Esophagus squamous epithelium (tissue), 5 donors: ENCODE measurements around the gene ERCC5. TPM values are rescaled to one million over a fixed set of nuclear protein-coding genes. Genes with fewer than 3 reads are reported as not detected.

Experiments
- DNase-seq: peaks from one replicate; lab custom pipeline; 2025; lab: John Stamatoyannopoulos, UW
- H3K27ac ChIP-seq, 4 donors: fragments of 200-600 bp; sonication (generic); one replicate each; pipeline ENCODE4 v1.5.1; 2016 to 2019; ENCODE audit warnings: mild to moderate bottlenecking in 1 of 4
- H3K27me3 ChIP-seq, 4 donors: fragments of 200-600 bp; sonication (generic); 1 replicate in 3 of 4; 2 replicates in 1 of 4; pipeline versions ENCODE4 v1.5.1 to v1.6.0; 2017 to 2021; ENCODE audit warnings: antibody characterized with exemption in 1 of 4
- H3K36me3 ChIP-seq, 3 donors: fragments of 200-600 bp; sonication (generic); one replicate each; pipeline ENCODE4 v1.5.1; 2016 to 2019
- H3K4me1 ChIP-seq, 3 donors: fragments of 200-600 bp; sonication (generic); one replicate each; pipeline ENCODE4 v1.5.1; 2017 to 2019
- H3K4me3 ChIP-seq, 4 donors: fragments of 200-600 bp; sonication (generic); 1 replicate in 3 of 4; 2 replicates in 1 of 4; pipeline ENCODE4 v1.5.1; 2016 to 2019; ENCODE audit warnings: mild to moderate bottlenecking in 2 of 4, moderate library complexity in 1 of 4
- H3K9me3 ChIP-seq, 3 donors: fragments of 200-600 bp; sonication (generic); one replicate each; pipeline ENCODE4 v1.5.1; 2016 to 2019
- POLR2A ChIP-seq, 4 donors: fragments of 450-650 bp; IDR thresholded peaks; one replicate each; pipeline ENCODE4 v1.6.1; 2017; ENCODE audit warnings: antibody characterized with exemption in 4 of 4, mild to moderate bottlenecking in 4 of 4, moderate library complexity in 3 of 4
- WGBS, 2 donors: methylation state at CpG; one replicate each; pipeline ENCODE4 v1.1.5; 2018; 5-methylcytosine and 5-hydroxymethylcytosine counted together
- intact Hi-C: fragments of 100-400 bp; cut with DNase I; formaldehyde crosslinking; loops from one replicate; pipeline ENCODE4 v1.15.0; 2022
- total RNA-seq, 4 donors: library from RNA; depleted of rRNA; stranded (reverse); fragments of >200 nt; gene quantifications; one replicate each; pipeline ENCODE4 v1.1.0, GENCODE V29; 2016
- TF ChIP-seq, protein P1 (sequence below), 6 experiments: fragments of 450-650 bp in 4 of 6; fragments of 200-600 bp in 2 of 6; sonication (generic) in 2 of 6; IDR thresholded peaks; one replicate each; pipeline ENCODE4 v1.5.1; 2016 to 2019; ENCODE audit warnings: antibody characterized with exemption in 6 of 6, mild to moderate bottlenecking in 4 of 6, moderate library complexity in 4 of 6
- donor health status: DM: yes; HTN: yes; CAD: no.

The ERCC5 gene
- total RNA-seq, 4 donors from 2014 or later, result 34.9 to 70.1 (median 48.3) TPM

DNA sequence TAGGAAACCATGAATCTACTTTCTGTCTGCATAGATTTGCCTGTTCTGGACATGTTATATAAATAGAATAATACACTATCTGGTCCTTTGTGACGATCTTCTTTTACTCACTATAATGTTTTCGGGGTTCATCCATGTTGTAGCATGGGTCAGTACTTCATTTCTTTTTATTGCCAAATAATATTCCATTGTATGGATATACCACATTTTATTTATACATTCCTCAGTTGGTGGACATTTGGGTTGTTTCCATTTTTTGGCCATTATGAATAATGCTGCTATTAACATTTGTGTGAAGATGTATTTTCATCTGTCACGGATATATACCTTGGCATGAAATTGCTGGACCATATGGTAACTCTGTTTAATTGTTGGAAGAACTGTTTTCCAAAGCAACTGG lies 40.2 kb upstream of the ERCC5 start:
- H3K4me3 ChIP-seq, result no peak overlapping the region
- intact Hi-C loops, result no loop called here
- 97% methylated on average over 3 of the region's 3 CpGs for WGBS, 2 donors
- DNase-seq, result no peak
- TF ChIP-seq POLR2A (IDR thresholded peaks at IDR 0.05), result no peak
- TF ChIP-seq, protein P1, sequence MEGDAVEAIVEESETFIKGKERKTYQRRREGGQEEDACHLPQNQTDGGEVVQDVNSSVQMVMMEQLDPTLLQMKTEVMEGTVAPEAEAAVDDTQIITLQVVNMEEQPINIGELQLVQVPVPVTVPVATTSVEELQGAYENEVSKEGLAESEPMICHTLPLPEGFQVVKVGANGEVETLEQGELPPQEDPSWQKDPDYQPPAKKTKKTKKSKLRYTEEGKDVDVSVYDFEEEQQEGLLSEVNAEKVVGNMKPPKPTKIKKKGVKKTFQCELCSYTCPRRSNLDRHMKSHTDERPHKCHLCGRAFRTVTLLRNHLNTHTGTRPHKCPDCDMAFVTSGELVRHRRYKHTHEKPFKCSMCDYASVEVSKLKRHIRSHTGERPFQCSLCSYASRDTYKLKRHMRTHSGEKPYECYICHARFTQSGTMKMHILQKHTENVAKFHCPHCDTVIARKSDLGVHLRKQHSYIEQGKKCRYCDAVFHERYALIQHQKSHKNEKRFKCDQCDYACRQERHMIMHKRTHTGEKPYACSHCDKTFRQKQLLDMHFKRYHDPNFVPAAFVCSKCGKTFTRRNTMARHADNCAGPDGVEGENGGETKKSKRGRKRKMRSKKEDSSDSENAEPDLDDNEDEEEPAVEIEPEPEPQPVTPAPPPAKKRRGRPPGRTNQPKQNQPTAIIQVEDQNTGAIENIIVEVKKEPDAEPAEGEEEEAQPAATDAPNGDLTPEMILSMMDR (IDR thresholded peaks at IDR 0.05), result no peak
- H3K36me3 ChIP-seq, result peaks cover 0 to 21% (median 0%) of the 10 kb centered on the region in 3 donors
- no peaks in the 10 kb centered on the region for H3K27me3 ChIP-seq
- H3K27ac ChIP-seq, result no peak overlapping the region
- peaks cover 5 to 15% (median 8%) of the 10 kb centered on the region in 3 donors for H3K4me1 ChIP-seq
- peaks cover 0 to under 1% (median 0%) of the 10 kb centered on the region in 3 donors for H3K9me3 ChIP-seq

- no peak for DNase-seq
- no peak overlapping the region for H3K4me3 ChIP-seq
- 95 to 99% methylated on average over 3 of the region's 3 CpGs for WGBS, 2 donors
- TF ChIP-seq, protein P1 (IDR thresholded peaks at IDR 0.05), result no peak
- TF ChIP-seq POLR2A (IDR thresholded peaks at IDR 0.05), result no peak
- H3K27me3 ChIP-seq, result no peaks in the 10 kb centered on the region
- H3K4me1 ChIP-seq, result no peaks in the 10 kb centered on the region
- intact Hi-C loops, result no loop called here
- H3K27ac ChIP-seq, result no peak overlapping the region
- H3K9me3 ChIP-seq, result peaks cover 0 to 7% (median 0%) of the 10 kb centered on the region in 3 donors
- H3K36me3 ChIP-seq, result peaks cover 0 to 35% (median 0%) of the 10 kb centered on the region in 3 donors
These were observed 38.1 kb upstream of the ERCC5 start for GRCh38 chr13:102807699-102808098.

DNA sequence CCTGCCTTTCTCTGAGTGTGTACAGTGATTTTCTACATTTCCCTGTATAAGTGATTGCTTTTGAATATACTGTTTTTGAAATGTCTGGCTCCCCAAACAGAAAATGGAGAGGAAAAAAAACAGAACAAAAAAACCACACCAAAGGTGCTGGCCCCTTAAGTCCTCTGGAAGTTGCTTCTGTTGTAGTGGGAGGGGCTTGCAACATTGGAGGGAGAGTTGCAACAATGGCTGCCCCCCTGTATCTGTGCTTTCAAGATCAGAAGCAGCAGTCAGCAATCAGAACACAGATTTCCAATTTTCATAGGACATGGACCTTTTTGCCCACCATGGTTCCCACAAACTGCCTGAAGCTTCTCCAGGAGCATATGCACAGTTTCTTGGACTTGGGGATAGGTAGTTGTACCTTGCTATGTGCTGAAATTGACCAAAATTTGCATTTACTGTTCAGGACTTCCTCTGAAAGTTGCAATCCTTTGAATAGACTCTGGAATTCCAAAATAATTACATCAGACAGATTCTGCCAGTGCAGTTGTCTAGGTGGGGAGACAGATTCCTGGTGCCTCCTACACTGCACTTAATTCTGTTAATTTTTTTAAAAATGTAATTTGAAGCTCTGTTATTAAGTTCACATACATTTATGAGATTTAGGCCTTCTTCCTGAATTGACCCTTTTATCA lies 33.1 kb upstream of the ERCC5 start:
- peaks cover 0 to 48% (median 0%) of the 10 kb centered on the region in 3 donors for H3K36me3 ChIP-seq
- intact Hi-C loops, result no loop called here
- TF ChIP-seq POLR2A (IDR thresholded peaks at IDR 0.05), result no peak
- TF ChIP-seq, protein P1 (IDR thresholded peaks at IDR 0.05), result no peak
- no peak overlapping the region for H3K27ac ChIP-seq
- H3K4me3 ChIP-seq, result no peak overlapping the region
- H3K9me3 ChIP-seq, result peaks cover 0 to 7% (median 0%) of the 10 kb centered on the region in 3 donors
- H3K4me1 ChIP-seq, result no peaks in the 10 kb centered on the region
- H3K27me3 ChIP-seq, result no peaks in the 10 kb centered on the region
- DNase-seq, result no peak

DNA sequence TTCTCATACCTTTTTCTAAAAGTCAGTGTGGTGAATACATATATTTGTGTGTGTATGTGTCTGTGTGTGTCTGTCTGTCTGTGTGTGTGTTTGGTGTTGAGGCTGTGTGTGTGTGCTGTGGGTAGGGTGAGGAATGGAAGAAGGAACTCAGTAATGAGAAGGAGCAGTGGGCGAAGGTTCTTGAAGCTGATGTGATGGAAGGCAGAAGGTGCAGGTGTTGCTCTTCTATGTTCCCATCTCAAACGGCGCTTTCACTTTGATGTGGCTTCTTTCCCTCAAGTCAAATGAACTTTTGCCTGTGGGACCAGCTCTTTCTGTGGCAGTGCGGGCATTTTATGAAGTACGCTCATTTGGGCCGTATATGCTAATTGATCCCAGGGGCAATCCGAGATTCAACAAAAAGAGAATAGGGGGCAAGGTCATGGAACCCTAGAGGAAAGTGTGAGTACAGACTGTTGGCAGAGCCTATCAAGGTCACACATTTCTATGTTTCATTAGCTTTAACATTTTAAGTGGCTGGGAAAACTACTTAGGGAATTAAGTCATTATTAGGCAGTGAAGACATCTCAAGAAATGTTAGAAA lies 31.7 kb upstream of the ERCC5 start:
- peaks cover 0 to 7% (median 0%) of the 10 kb centered on the region in 3 donors for H3K9me3 ChIP-seq
- H3K27ac ChIP-seq, result no peak overlapping the region
- H3K27me3 ChIP-seq, result no peaks in the 10 kb centered on the region
- no peak overlapping the region for H3K4me3 ChIP-seq
- H3K4me1 ChIP-seq, result no peaks in the 10 kb centered on the region
- no peak for DNase-seq
- 79 to 95% methylated on average over 6 to 7 of the region's 7 CpGs for WGBS, 2 donors
- H3K36me3 ChIP-seq, result peaks cover 0 to 54% (median 0%) of the 10 kb centered on the region in 3 donors
- intact Hi-C loops, result no loop called here
- no peak for TF ChIP-seq POLR2A (IDR thresholded peaks at IDR 0.05)
- TF ChIP-seq, protein P1 (IDR thresholded peaks at IDR 0.05), result no peak

DNA sequence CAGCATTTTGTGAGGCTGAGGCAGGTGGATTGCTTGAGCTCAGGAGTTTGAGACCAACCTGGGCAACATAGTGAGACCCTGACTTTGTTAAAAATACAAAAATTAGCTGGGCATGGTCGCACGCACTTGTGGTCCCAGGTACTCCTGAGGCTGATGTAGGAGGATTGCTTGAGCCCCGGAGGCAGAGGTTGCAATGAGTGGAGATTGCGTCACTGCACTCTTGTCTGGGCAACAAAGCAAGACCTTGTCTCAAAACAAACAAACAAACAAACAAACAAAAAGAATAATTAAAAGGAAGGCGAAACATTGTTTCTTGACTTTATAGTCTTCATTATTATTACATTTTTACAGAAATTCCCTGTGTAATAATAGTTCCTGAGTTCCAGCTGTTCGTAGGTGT lies 31.0 kb upstream of the ERCC5 start:
- DNase-seq, result no peak
- intact Hi-C loops, result no loop called here
- H3K27me3 ChIP-seq, result no peaks in the 10 kb centered on the region
- H3K4me1 ChIP-seq, result no peaks in the 10 kb centered on the region
- H3K4me3 ChIP-seq, result no peak overlapping the region
- 77 to 79% methylated on average over 6 of the region's 6 CpGs for WGBS, 2 donors
- peaks cover 0 to 7% (median 0%) of the 10 kb centered on the region in 3 donors for H3K9me3 ChIP-seq
- peaks cover 0 to 59% (median 0%) of the 10 kb centered on the region in 3 donors for H3K36me3 ChIP-seq
- H3K27ac ChIP-seq, result no peak overlapping the region
- no peak for TF ChIP-seq POLR2A (IDR thresholded peaks at IDR 0.05)
- TF ChIP-seq, protein P1 (IDR thresholded peaks at IDR 0.05), result no peak
